ENCODE measurements around the gene BRIP1. TPM values are rescaled to one million over a fixed set of nuclear protein-coding genes. Genes with fewer than 3 reads are reported as not detected.

BRIP1 gene
- total RNA-seq, 2 experiments from 2014 or later, result 13.2 to 14.5 TPM

- peaks cover 13% of the 10 kb centered on the region for H3K4me1 Mint-ChIP-seq (ENCODE audit: low read depth)
- H3K27ac Mint-ChIP-seq, result no peak overlapping the region
- no peak overlapping the region for H3K4me3 Mint-ChIP-seq
- TF ChIP-seq, protein P1, sequence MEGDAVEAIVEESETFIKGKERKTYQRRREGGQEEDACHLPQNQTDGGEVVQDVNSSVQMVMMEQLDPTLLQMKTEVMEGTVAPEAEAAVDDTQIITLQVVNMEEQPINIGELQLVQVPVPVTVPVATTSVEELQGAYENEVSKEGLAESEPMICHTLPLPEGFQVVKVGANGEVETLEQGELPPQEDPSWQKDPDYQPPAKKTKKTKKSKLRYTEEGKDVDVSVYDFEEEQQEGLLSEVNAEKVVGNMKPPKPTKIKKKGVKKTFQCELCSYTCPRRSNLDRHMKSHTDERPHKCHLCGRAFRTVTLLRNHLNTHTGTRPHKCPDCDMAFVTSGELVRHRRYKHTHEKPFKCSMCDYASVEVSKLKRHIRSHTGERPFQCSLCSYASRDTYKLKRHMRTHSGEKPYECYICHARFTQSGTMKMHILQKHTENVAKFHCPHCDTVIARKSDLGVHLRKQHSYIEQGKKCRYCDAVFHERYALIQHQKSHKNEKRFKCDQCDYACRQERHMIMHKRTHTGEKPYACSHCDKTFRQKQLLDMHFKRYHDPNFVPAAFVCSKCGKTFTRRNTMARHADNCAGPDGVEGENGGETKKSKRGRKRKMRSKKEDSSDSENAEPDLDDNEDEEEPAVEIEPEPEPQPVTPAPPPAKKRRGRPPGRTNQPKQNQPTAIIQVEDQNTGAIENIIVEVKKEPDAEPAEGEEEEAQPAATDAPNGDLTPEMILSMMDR (IDR thresholded peaks at IDR 0.05), result no peak
- no peaks in the 10 kb centered on the region for H3K27me3 Mint-ChIP-seq
- ATAC-seq (no peak), DNase-seq (no peak)
- H3K9me3 Mint-ChIP-seq, result no peaks in the 10 kb centered on the region
- POLR2A ChIA-PET, result no interaction called here
- CTCF ChIA-PET, result no interaction called here
- H3K36me3 Mint-ChIP-seq (ENCODE audit: low read depth), result peaks cover 10% of the 10 kb centered on the region
- intact Hi-C loops (cut with micrococcal nuclease), result no loop called here
Measured at GRCh38 chr17:61753696-61754095, 109.6 kb downstream of the BRIP1 start.

DNA sequence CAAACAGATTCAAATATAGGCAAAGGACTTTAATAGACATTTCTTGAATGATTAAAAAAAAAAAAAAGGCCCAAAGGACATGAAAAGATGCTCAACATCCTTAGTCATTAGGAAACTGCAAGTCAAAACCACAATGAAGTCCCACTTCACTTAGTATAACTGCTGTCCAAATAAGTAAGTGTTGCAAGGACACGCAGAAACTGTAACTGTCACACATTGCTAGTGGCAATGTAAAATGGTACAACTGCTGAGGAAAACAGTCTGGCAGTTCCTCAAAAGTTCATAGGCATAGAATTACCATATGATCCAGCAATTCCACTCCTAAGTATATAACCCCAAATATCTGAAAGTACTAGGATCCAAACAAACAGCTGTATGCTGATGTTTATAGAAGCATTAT is 112.7 kb downstream of the BRIP1 start:
- Mint-ChIP-seq H3K4me3 (no peak overlapping the region), H3K27ac (no peak overlapping the region), H3K4me1 (ENCODE audit: low read depth) (peaks cover 9% of the 10 kb centered on the region), H3K9me3 (peaks cover 6% of the 10 kb centered on the region), H3K36me3 (ENCODE audit: low read depth) (peaks cover 10% of the 10 kb centered on the region), H3K27me3 (no peaks in the 10 kb centered on the region)
- DNase-seq (no peak), ATAC-seq (no peak)
- intact Hi-C loops (cut with micrococcal nuclease), result no loop called here
- TF ChIP-seq, protein P1 (IDR thresholded peaks at IDR 0.05), result no peak
- ChIA-PET CTCF (interaction anchor here (1.7 kb wide), 1 partner anchor 38 kb away, joined by 3 read pairs; no protein-coding TSS in a partner anchor), POLR2A (no interaction called here)

DNA sequence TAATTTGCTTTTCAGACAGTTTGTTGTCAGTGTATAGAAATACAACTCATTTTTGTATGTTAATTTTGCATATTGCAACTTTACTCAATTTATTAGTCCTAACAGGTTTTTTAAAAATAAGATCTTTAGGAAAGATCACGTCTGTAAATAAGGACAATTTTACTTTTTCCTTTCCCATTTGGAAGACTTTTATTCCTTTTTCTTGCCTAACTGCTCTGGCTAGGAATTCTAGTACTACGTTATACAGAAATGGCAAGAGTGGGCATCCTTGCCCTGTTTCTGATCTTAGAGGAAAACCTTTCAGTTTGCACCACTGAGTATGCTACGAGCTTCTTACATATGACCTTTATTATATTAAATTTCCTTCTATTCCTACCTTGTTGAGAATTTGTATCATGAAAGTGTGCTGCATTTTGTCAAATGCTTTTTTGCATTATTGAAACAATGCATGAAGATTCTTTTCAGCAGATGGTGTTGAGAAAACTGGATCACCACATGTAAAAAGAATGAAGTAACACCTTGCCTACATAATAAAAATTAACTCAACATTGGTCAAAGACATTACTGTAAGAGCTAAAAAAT is 113.4 kb downstream of the BRIP1 start:
- Mint-ChIP-seq H3K4me1 (ENCODE audit: low read depth) (peaks cover 9% of the 10 kb centered on the region), H3K4me3 (no peak overlapping the region), H3K27ac (no peak overlapping the region), H3K27me3 (no peaks in the 10 kb centered on the region), H3K36me3 (ENCODE audit: low read depth) (peaks cover 13% of the 10 kb centered on the region), H3K9me3 (peaks cover 6% of the 10 kb centered on the region)
- ATAC-seq (no peak), DNase-seq (no peak)
- ChIA-PET CTCF (no interaction called here), POLR2A (no interaction called here)
- TF ChIP-seq, protein P1 (IDR thresholded peaks at IDR 0.05), result no peak
- intact Hi-C loops (cut with micrococcal nuclease), result no loop called here

DNA sequence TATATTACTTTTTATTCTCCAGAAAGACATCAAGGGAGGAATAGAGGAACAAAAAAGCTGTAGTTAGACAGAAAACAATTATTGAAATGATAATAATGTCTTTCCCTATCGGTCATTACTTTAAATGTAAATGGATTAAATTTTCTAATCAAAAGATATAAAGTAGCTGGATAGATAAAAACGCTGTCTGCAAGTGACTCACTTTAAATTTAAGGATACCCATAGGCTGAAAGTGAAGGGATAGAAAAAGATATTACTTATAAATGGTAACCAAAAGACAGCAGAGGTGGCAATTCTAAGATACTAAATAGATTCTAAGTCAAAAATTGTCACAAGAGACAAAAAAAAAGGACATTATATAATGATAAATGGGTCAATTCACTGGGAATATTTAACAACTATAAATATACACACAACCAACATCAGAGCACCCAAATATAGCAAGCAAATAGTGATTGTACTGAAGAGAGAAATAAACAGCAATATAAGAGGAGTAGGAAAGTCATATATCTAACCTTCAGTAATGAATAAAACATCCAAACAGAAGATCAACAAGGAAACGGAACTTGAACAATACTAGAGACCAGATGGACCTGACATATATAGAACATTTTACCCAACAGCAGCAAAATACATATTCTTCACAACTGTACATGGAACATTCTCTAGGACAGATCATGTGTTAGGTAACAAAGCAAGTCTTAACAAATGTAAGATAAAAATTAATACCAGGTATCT is 116.9 kb downstream of the BRIP1 start:
- Mint-ChIP-seq H3K4me1 (ENCODE audit: low read depth) (peaks cover 9% of the 10 kb centered on the region), H3K27me3 (no peaks in the 10 kb centered on the region), H3K36me3 (ENCODE audit: low read depth) (peaks cover 28% of the 10 kb centered on the region), H3K9me3 (peaks cover 12% of the 10 kb centered on the region), H3K27ac (no peak overlapping the region), H3K4me3 (no peak overlapping the region)
- ATAC-seq (no peak), DNase-seq (no peak)
- ChIA-PET POLR2A (no interaction called here), CTCF (no interaction called here)
- intact Hi-C loops (cut with micrococcal nuclease), result no loop called here
- TF ChIP-seq, protein P1 (IDR thresholded peaks at IDR 0.05), result no peak

DNA sequence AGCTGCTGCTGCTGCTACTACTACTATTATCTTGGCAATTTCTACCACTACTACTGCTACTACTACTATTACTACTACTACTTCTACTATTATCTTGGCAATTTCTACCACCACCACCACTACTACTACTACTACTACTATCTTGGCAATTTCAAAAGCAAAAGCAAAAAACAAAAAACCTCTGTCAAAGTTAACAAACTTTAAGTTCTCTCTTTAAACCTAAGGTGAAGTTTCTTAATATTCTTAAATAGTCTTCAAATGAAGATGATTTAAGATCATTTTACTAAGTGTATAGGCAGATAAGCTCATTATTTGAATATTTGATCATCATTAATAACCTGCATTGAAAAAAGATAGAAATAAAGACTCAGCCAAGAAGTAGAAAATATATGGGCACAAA is 118.5 kb downstream of the BRIP1 start:
- Mint-ChIP-seq H3K9me3 (peaks cover 12% of the 10 kb centered on the region), H3K27me3 (no peaks in the 10 kb centered on the region), H3K27ac (no peak overlapping the region), H3K4me1 (ENCODE audit: low read depth) (no peaks in the 10 kb centered on the region), H3K36me3 (ENCODE audit: low read depth) (peaks cover 36% of the 10 kb centered on the region), H3K4me3 (no peak overlapping the region)
- intact Hi-C loops (cut with micrococcal nuclease), result no loop called here
- DNase-seq (no peak), ATAC-seq (no peak)
- TF ChIP-seq, protein P1 (IDR thresholded peaks at IDR 0.05), result no peak
- ChIA-PET POLR2A (no interaction called here), CTCF (no interaction called here)

All from activated CD8-positive, alpha-beta T cell treated with anti-CD3 and anti-CD28 coated beads for 36 hours (primary cell).